Ovary (tissue), 9 donors: Measurements from ENCODE around the gene PTPRJ. TPM values are rescaled to one million over a fixed set of nuclear protein-coding genes. Genes with fewer than 3 reads are reported as not detected.

Experiments
- DNase-seq, 5 donors: peaks; one replicate each; pipeline ENCODE4 v3.0.0-alpha.2; 2019 to 2020
- H3K27ac ChIP-seq, 2 donors: fragments of 200-600 bp; one replicate each; pipeline versions ENCODE4 v1.5.1 to v1.8.0; 2019 to 2022
- H3K27me3 ChIP-seq: fragments of 200-600 bp; one replicate; pipeline ENCODE4 v1.8.0; 2022
- H3K36me3 ChIP-seq: fragments of 200-600 bp; sonication (generic); one replicate; pipeline ENCODE4 v1.5.1; 2019
- H3K4me1 ChIP-seq: one replicate; pipeline ENCODE4 v1.8.1; 2013; ENCODE audit warnings: mild to moderate bottlenecking, moderate library complexity; ENCODE audit not compliant: insufficient read depth
- H3K4me3 ChIP-seq: fragments of 200-600 bp; sonication (generic); one replicate; pipeline ENCODE4 v1.5.1; 2017
- H3K9me3 ChIP-seq, 2 donors: fragments of 200-600 bp in 1 of 2; sonication (generic) in 1 of 2; one replicate each; pipeline versions ENCODE4 v1.5.1 to v1.8.1; 2013 to 2019; ENCODE audit warnings: mild to moderate bottlenecking in 1 of 2, moderate library complexity in 1 of 2
- EP300 ChIP-seq: sonication (generic); formaldehyde crosslinking; IDR thresholded peaks from one replicate; pipeline ENCODE4 v1.6.1; 2017; ENCODE audit warnings: antibody characterized with exemption
- POLR2A ChIP-seq: fragments of 450-650 bp; IDR thresholded peaks from one replicate; pipeline ENCODE4 v1.6.1; 2017; ENCODE audit warnings: antibody characterized with exemption, mild to moderate bottlenecking, moderate library complexity
- WGBS, 3 donors: extraction: QIAGEN DNeasy Blood & Tissue Kit in 1 of 3; methylation state at CpG; one replicate each; pipeline versions ENCODE4 v1.1.5 to v1.1.7; 2013 to 2017; 5-methylcytosine and 5-hydroxymethylcytosine counted together
- intact Hi-C, 4 donors: fragments of 100-400 bp; cut with DNase I; formaldehyde crosslinking; loops; one replicate each; pipeline versions ENCODE4 v1.11.0 to v1.15.1; 2022 to 2023
- polyA plus RNA-seq, 2 donors: library from polyadenylated mRNA; stranded (reverse); fragments of 200-250 nt in 1 of 2; fragments of 350-450 nt in 1 of 2; fragmentation: Illumina TruSeq in 1 of 2; extraction: RNeasy Lipid Tissue Mini Kit (QIAGEN cat#74804) in 1 of 2; gene quantifications; one replicate each; pipeline ENCODE4 v1.2.3, GENCODE V29; 2013 to 2014
- total RNA-seq, 7 donors: library from RNA; depleted of rRNA in 2 of 7; stranded (reverse); fragments of >200 nt in 2 of 7; fragmentation: NEBNext Ultra II Directional in 3 of 7; extraction: Animal tissue kit (Norgen Biotek cat#: 25700) in 3 of 7; gene quantifications; one replicate each; pipeline versions ENCODE4 v1.1.0 to v1.2.4, GENCODE V29; 2016 to 2023
- TF ChIP-seq, protein P1 (sequence below), 3 donors: fragments of 450-650 bp in 2 of 3; fragments of 200-600 bp in 1 of 3; IDR thresholded peaks; one replicate each; pipeline versions ENCODE4 v1.5.1 to v1.8.0; 2016 to 2022; ENCODE audit warnings: antibody characterized with exemption in 3 of 3, mild to moderate bottlenecking in 1 of 3
- donor health status: DM: no; HTN: no; CAD: no; lungs with moderate emphysema.
- donor health status: DM: no; HTN: no; CAD: no.
- donor health status: Bipolar disorder and iron deficiency.
- donor health status: DM: yes; HTN: yes; CAD: no.
- donor health status: DM: no; HTN: no; CAD: no.
- donor health status: DM: yes; HTN: yes; CAD: no.

Gene PTPRJ
- total and polyA plus RNA-seq, 9 donors, result 1.6 to 16.1 (median 5.5) TPM

DNA sequence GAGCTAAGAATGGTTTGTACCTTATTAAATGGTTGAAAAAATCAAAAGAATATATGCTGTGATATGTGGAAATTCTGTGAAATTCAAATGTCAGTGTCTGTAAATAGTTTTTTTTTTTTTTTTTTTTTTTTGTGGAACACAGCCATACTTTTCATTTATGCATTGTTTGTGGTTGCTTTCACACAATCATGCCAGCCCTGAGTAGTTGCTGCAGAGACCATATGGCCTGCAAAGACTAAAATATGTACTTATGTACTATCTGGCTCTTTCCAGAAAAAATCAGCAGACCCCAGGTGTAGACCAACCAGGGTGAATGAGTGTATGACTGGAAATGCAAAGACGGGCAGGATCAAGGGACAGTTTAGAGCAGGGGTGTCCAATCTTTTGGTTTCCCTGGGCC lies 98.3 kb downstream of the PTPRJ start:
- no peak overlapping the region for H3K27ac ChIP-seq
- no peaks in the 10 kb centered on the region for H3K36me3 ChIP-seq
- no peak for DNase-seq
- H3K4me1 ChIP-seq, result no peaks in the 10 kb centered on the region
- H3K27me3 ChIP-seq, result no peaks in the 10 kb centered on the region
- intact Hi-C loops, result no loop called here
- WGBS, 3 donors, result 94 to 100% (median 97%) methylated on average over 1 of the region's 1 CpG
- H3K9me3 ChIP-seq, result no peaks in the 10 kb centered on the region
- H3K4me3 ChIP-seq, result no peak overlapping the region
- no peak for TF ChIP-seq EP300
- TF ChIP-seq, protein P1, sequence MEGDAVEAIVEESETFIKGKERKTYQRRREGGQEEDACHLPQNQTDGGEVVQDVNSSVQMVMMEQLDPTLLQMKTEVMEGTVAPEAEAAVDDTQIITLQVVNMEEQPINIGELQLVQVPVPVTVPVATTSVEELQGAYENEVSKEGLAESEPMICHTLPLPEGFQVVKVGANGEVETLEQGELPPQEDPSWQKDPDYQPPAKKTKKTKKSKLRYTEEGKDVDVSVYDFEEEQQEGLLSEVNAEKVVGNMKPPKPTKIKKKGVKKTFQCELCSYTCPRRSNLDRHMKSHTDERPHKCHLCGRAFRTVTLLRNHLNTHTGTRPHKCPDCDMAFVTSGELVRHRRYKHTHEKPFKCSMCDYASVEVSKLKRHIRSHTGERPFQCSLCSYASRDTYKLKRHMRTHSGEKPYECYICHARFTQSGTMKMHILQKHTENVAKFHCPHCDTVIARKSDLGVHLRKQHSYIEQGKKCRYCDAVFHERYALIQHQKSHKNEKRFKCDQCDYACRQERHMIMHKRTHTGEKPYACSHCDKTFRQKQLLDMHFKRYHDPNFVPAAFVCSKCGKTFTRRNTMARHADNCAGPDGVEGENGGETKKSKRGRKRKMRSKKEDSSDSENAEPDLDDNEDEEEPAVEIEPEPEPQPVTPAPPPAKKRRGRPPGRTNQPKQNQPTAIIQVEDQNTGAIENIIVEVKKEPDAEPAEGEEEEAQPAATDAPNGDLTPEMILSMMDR (IDR thresholded peaks at IDR 0.05), result no peak
- TF ChIP-seq POLR2A, result no peak

DNA sequence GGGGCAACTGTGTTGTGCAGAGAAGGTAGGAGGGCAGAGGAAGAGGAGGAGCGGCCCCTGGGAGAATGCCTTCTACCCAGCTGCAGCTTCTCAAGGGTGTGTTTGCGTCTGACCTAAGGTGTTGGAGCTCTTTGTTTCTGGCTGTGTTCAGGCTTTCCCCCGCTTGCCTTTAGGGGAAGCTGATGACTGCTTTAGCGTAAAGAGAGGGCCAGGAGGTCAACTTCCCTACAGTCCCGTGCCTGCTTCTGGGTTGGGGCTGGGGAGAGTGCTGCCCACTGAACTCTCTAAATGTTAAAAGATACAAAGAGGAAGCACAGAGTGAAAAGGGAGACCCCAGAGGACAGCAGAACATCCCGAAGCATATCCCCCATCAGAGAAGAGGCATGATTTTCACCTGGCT lies 99.2 kb downstream of the PTPRJ start:
- WGBS, 3 donors, result 76 to 83% (median 79%) methylated on average over 6 of the region's 6 CpGs
- no peaks in the 10 kb centered on the region for H3K9me3 ChIP-seq
- DNase-seq, result no peak
- H3K27me3 ChIP-seq, result no peaks in the 10 kb centered on the region
- H3K4me3 ChIP-seq, result no peak overlapping the region
- intact Hi-C loops, result no loop called here
- H3K36me3 ChIP-seq, result no peaks in the 10 kb centered on the region
- H3K4me1 ChIP-seq, result no peaks in the 10 kb centered on the region
- H3K27ac ChIP-seq, result no peak overlapping the region
- TF ChIP-seq POLR2A (no peak), EP300 (no peak)
- TF ChIP-seq, protein P1 (IDR thresholded peaks at IDR 0.05), result no peak

- TF ChIP-seq, protein P1 (IDR thresholded peaks at IDR 0.05), result no peak
- TF ChIP-seq EP300 (no peak), POLR2A (no peak)
- Histone ChIP-seq H3K4me3 (no peak overlapping the region), H3K4me1 (no peaks in the 10 kb centered on the region), H3K36me3 (no peaks in the 10 kb centered on the region), H3K27ac (no peak overlapping the region), H3K27me3 (no peaks in the 10 kb centered on the region), H3K9me3 (no peaks in the 10 kb centered on the region)
- 90 to 93% (median 92%) methylated on average over 6 of the region's 6 CpGs for WGBS, 3 donors
- no peak for DNase-seq
- intact Hi-C loops, result no loop called here
Observed at GRCh38 chr11:48080301-48080861, 100.0 kb downstream of the PTPRJ start.

GRCh38 chr11:48081151-48082010 lies 101.0 kb downstream of the PTPRJ start:
- WGBS, 3 donors, result 54 to 58% (median 56%) methylated on average over 19 of the region's 19 CpGs
- Histone ChIP-seq H3K9me3 (no peaks in the 10 kb centered on the region), H3K27ac (no peak overlapping the region), H3K36me3 (no peaks in the 10 kb centered on the region), H3K4me3 (no peak overlapping the region), H3K4me1 (no peaks in the 10 kb centered on the region), H3K27me3 (no peaks in the 10 kb centered on the region)
- DNase-seq, result no peak
- intact Hi-C loops, result no loop called here
- TF ChIP-seq, protein P1 (IDR thresholded peaks at IDR 0.05), result no peak
- TF ChIP-seq POLR2A, result no peak
- TF ChIP-seq EP300, result no peak
